ENCODE measurements around the gene APOB.

DNA sequence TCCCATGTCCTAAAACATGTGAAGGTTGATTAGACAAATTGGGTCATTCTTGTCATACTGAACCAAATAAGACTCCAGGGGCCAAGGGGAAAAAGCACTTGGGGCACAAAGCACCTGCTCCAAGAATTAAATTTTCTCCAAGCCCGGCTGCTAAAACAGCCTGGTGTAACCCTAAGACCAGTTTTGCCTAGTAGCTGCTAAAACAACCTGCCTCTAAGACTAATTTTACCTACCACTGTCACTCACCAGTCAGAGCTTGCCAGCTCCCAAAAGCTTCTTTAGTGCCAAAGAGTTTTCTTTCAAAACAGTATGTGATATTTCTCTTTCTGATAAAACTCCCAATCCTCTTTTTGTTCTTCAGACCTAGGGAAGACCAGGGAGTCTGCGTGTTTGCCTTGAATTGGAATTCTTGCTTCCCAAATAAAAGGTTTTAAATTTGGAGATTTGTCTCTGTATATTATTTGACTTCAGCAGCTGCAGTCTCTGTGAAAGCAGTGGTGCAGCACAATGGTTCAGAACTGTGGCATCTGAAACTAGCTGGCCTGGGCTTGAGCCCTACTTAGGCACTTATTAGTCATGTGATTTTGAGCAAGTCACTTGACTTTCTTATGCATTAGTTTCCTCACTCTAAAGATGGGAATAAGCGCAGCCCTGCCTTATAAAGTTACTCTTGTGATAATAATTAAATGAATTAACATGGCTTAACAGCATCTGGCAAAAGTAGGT lies 16.2 kb upstream of the APOB start:
- TF ChIP-seq, protein P1, sequence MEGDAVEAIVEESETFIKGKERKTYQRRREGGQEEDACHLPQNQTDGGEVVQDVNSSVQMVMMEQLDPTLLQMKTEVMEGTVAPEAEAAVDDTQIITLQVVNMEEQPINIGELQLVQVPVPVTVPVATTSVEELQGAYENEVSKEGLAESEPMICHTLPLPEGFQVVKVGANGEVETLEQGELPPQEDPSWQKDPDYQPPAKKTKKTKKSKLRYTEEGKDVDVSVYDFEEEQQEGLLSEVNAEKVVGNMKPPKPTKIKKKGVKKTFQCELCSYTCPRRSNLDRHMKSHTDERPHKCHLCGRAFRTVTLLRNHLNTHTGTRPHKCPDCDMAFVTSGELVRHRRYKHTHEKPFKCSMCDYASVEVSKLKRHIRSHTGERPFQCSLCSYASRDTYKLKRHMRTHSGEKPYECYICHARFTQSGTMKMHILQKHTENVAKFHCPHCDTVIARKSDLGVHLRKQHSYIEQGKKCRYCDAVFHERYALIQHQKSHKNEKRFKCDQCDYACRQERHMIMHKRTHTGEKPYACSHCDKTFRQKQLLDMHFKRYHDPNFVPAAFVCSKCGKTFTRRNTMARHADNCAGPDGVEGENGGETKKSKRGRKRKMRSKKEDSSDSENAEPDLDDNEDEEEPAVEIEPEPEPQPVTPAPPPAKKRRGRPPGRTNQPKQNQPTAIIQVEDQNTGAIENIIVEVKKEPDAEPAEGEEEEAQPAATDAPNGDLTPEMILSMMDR (IDR thresholded peaks at IDR 0.05; ENCODE audit: borderline replicate concordance, extremely low read depth, low read length, poor library complexity, severe bottlenecking) = no peak
- no peak for TF ChIP-seq EZH2 (IDR thresholded peaks at IDR 0.05; ENCODE audit: borderline replicate concordance, low read depth, low read length, severe bottlenecking)

Measured in DND-41 (cell line).